Stimulated activated CD4-positive, alpha-beta T cell treated with anti-CD3 and anti-CD28 coated beads, Interleukin-12 subunit alpha, Interleukin-12 subunit beta, amount 100 ng/mL, for 4 hours (primary cell): Measurements from ENCODE around the gene PAX9.

ENCODE experiments used
- DNase-seq: peaks from one replicate; pipeline ENCODE4 v3.0.0-alpha.2; 2020

Gene PAX9

GRCh38 chr14:36656687-36657398 is 4.8 kb upstream of the PAX9 start:
- no peak for DNase-seq

- no peak for DNase-seq
Observed at GRCh38 chr14:36657399-36658122, 4.1 kb upstream of the PAX9 start.

GRCh38 chr14:36658123-36659009 is 3.3 kb upstream of the PAX9 start:
- DNase-seq: no peak

- no peak for DNase-seq
Observed at GRCh38 chr14:36659010-36659821, 2.4 kb upstream of the PAX9 start.

GRCh38 chr14:36659822-36660735 is 1.6 kb upstream of the PAX9 start:
- no peak for DNase-seq

- DNase-seq: no peak
Observed at GRCh38 chr14:36660736-36661505, 739 bp upstream of the PAX9 start.

- DNase-seq: no peak
Observed at GRCh38 chr14:36662258-36662542, 540 bp downstream of the PAX9 start.

GRCh38 chr14:36662543-36663403 is 1.1 kb downstream of the PAX9 start:
- DNase-seq: no peak

- DNase-seq: no peak
Observed at GRCh38 chr14:36663404-36664321, 2.0 kb downstream of the PAX9 start.

GRCh38 chr14:36664322-36665193 is 2.9 kb downstream of the PAX9 start:
- no peak for DNase-seq

- DNase-seq: no peak
Observed at GRCh38 chr14:36665887-36666415, 4.3 kb downstream of the PAX9 start.

GRCh38 chr14:36666416-36667206 is 5.0 kb downstream of the PAX9 start:
- DNase-seq: no peak

GRCh38 chr14:36667679-36668078 is 6.0 kb downstream of the PAX9 start:
- no peak for DNase-seq

GRCh38 chr14:36671149-36671548 is 9.5 kb downstream of the PAX9 start:
- no peak for DNase-seq

- no peak for DNase-seq
Observed at GRCh38 chr14:36672095-36672494, 10.4 kb downstream of the PAX9 start.

- no peak for DNase-seq
Observed at GRCh38 chr14:36674659-36675058, 13.0 kb downstream of the PAX9 start.

- DNase-seq: no peak
Observed at GRCh38 chr14:36675581-36675980, 13.9 kb downstream of the PAX9 start.
